Loucy (cell line): Measurements from ENCODE around the gene ABHD10.

Experiments
- CTCF ChIP-seq: fragments of 200-600 bp; sonication (generic); conservative IDR thresholded peaks from 2 replicates; pipeline ENCODE4 v1.5.1; 2014; ENCODE audit warnings: mild to moderate bottlenecking, antibody characterized with exemption, low read length
- EZH2phosphoT487 ChIP-seq: fragments of 200-600 bp; IDR thresholded peaks from 2 replicates; pipeline ENCODE4 v1.6.1; 2018; ENCODE audit warnings: antibody characterized with exemption, mild to moderate bottlenecking, moderate library complexity, borderline replicate concordance

GRCh38 chr3:112001526-112001925 is 22.7 kb downstream of the ABHD10 start:
- TF ChIP-seq CTCF, result no peak
- TF ChIP-seq EZH2phosphoT487, result no peak
